Rectal smooth muscle tissue (tissue), 1 donor: Measurements from ENCODE around the gene CFI.

Source experiments
- H3K27ac ChIP-seq: one replicate; pipeline ENCODE4 v1.7.0; 2013; ENCODE audit warnings: low read depth, low read length, inconsistent platforms
- H3K27me3 ChIP-seq: one replicate; pipeline ENCODE4 v1.7.0; 2013; ENCODE audit warnings: low read length; ENCODE audit not compliant: control insufficient read depth, insufficient read depth
- H3K36me3 ChIP-seq: one replicate; pipeline ENCODE4 v1.7.0; 2013; ENCODE audit warnings: low read length; ENCODE audit not compliant: control insufficient read depth, insufficient read depth
- H3K4me1 ChIP-seq: one replicate; pipeline ENCODE4 v1.7.0; 2013; ENCODE audit warnings: low read length; ENCODE audit not compliant: control insufficient read depth, insufficient read depth
- H3K4me3 ChIP-seq: one replicate; pipeline ENCODE4 v1.7.0; 2013; ENCODE audit warnings: low read length
- H3K9ac ChIP-seq: one replicate; pipeline ENCODE4 v1.7.0; 2013; ENCODE audit warnings: low read length

Gene CFI

DNA sequence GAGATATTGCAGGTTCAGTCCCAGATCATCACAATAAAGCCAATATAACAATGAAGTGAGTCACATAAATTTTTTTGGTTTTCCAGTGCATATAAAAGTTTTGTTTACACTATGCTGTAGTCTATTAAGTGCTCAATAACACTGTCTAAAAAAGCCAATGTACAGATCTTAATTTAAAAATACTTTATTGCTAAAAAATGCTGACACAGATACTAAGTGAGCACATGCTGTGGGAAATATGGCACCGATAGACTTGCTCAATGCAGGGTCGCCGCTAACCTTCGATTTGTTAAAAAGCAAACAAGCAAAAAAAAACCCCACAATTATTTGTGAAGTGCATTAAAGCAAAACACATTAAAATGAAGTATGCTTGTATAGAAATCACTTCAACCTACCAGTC is 82.2 kb downstream of the CFI start:
- H3K36me3 ChIP-seq = peaks cover 4% of the 10 kb centered on the region
- no peaks in the 10 kb centered on the region for H3K4me1 ChIP-seq
- no peak overlapping the region for H3K4me3 ChIP-seq

DNA sequence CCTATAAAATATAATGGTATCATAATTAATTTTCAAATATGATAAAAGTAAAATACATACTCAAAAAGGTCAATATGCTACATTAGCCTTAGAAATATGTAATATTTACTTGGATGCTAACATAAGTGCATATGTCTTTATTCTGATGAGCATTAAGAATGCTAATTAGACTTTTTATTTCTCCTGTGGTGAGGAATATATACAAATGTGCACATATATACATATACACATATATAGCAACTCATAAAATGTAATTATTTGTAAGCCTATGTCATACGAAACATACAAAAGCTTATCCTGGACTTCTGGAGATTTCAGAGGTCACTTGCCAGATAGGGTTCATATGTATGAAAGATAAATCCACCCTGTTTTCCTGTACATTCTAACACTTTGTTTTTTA is 83.0 kb downstream of the CFI start:
- no peak overlapping the region for H3K27ac ChIP-seq
- H3K27me3 ChIP-seq = no peaks in the 10 kb centered on the region
- no peak overlapping the region for H3K4me3 ChIP-seq
- H3K36me3 ChIP-seq = peaks cover 4% of the 10 kb centered on the region
- no peak overlapping the region for H3K9ac ChIP-seq
- H3K4me1 ChIP-seq = no peaks in the 10 kb centered on the region

More for the DNA sequence above, 82.2 kb downstream of the CFI start:
- no peaks in the 10 kb centered on the region for H3K27me3 ChIP-seq
- H3K9ac ChIP-seq = no peak overlapping the region
- no peak overlapping the region for H3K27ac ChIP-seq

DNA sequence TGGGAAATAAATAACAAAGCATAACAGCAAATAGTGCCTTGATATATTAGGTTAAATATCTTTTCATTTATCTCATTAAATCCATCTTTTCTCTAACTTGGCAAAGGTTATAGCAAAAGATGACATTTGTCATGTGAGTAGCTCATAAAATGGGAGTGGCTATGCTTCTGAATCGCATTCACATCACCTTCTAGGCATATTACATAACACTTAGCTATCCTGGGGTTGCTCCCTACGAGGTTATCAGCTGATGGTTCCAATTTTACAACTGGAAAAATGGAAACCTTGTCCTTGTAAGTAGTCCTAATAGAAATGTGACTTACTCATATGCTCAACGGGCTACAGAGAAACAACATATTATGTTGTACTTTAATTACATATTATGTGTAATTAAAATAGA is 88.3 kb downstream of the CFI start:
- Histone ChIP-seq H3K27me3 (no peaks in the 10 kb centered on the region), H3K36me3 (peaks cover 4% of the 10 kb centered on the region)

DNA sequence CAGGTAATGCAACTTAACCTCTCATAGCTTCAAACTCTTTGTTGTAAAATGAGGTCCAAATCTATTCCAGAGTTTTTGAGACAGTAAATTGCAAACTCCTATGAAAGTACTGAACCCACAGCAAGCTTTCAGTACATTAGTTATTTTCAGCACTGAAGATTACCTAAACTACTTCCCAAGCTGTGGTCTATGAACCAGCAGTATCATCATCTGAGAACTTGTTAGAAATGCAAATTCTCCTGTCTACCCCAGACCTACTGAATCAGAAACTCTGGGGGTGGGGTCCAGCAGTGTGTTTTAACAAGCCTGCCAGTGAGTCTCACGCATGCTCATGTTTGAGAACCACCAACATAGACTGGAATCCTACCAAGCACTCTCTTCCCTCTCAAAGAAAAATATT is 92.8 kb downstream of the CFI start:
- Histone ChIP-seq H3K27ac (no peak overlapping the region), H3K36me3 (peaks cover 3% of the 10 kb centered on the region), H3K4me1 (no peaks in the 10 kb centered on the region), H3K9ac (no peak overlapping the region), H3K27me3 (no peaks in the 10 kb centered on the region), H3K4me3 (no peak overlapping the region)

More for the DNA sequence above, 88.3 kb downstream of the CFI start:
- Histone ChIP-seq H3K4me3 (no peak overlapping the region), H3K9ac (no peak overlapping the region), H3K4me1 (no peaks in the 10 kb centered on the region), H3K27ac (no peak overlapping the region)

DNA sequence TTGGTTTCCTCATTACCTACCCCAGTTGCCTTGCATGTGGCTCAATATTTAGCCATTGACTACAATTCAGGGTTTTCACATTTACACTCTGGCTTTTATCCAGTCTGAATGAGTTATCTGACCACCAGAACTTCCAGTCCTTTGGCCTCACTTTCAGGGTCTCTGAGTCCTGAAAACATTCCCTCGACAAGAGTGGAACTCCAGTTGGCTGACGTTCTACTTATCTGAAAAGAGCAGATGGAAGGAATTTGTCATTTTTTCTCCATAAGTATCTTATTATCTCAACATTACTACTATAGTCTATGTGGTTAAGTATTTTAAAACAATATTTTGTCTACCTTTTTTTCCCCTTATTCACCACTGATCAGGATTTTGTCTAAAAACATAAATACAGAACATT is 93.4 kb downstream of the CFI start:
- Histone ChIP-seq H3K36me3 (peaks cover 3% of the 10 kb centered on the region), H3K9ac (no peak overlapping the region), H3K4me3 (no peak overlapping the region), H3K4me1 (peaks cover 3% of the 10 kb centered on the region), H3K27ac (no peak overlapping the region), H3K27me3 (no peaks in the 10 kb centered on the region)

DNA sequence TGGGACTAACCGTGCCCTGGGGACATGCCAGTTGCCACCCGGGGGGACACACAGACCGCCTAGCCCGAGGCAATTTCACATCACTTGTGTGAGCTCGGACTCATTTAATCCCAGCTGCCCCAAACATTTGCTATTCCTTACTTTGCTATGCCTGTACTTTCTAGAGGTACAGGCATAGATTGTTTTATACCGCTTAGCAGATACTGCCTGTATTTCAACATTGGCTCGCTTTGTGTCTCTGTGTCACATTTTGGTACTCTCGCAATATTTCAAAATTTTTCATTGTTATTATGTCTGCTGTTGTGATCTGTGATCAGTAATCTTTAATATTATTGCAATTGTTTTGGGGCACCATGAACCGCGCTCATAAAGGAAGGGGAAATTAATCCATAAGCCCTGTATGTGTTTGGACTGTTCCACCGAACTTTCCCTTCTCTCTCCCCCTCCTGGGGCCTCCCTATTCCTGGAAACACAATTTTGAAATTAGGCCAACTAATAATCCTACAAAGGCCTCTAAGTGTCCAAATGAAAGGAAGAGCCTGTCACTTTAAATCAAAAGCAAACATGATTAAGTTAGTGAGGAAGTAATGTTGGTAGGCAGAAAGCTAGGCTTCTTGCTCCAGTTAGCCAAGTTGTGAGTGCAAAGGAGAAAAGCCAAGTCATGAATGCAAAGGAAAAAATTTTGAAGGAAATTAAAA is 98.0 kb downstream of the CFI start:
- no peaks in the 10 kb centered on the region for H3K27me3 ChIP-seq
- H3K27ac ChIP-seq = peak overlapping the region; percentile 82
- peak overlapping the region; percentile 90 for H3K4me3 ChIP-seq

DNA sequence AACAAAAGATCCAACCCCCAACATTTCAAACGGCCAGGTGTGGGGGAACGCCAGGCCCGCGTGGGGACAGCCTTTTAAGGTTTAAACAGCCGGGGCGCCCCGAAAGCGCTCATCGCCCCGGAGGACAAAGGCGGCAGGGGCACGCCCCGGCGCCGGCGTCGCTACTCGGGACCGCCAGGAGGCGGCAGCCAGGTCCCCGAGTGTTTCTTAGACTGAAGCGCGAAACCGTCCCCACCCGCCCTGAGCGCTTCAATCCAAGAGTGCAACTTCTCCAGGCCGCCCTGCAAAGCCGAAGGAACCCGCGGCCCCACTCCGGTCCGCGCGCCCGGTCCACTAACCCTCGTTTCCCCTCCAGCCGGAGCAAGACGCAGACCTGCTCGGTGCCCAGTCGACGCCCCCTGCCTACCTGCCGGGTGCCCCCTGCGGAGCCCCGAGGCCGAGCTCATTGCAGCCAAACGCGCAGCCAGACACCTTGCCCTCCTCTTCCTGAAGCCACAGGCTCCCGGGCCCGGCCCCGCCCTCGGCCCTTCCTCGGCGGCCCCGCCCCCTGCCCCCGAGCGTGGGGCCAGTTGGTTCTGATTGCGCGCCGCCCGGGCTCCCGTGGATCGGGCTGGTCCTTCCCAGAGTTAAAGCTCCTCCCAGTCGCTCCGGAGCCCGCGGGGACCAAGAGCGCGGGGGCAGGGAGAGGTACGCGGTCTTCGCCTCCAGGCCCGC is 98.7 kb downstream of the CFI start, which contains the start of gene CASP6:
CASP6 (minus strand) TSS at position 496 of the 714 bp plus-strand sequence; CDS start at position 446, 50 bp downstream.
- Histone ChIP-seq H3K27me3 (no peaks in the 10 kb centered on the region), H3K36me3 (peaks cover 1% of the 10 kb centered on the region), H3K4me1 (peaks cover 6% of the 10 kb centered on the region), H3K4me3 (peak within 1 kb of the TSS; percentile 90), H3K27ac (peak within 1 kb of the TSS; percentile 82), H3K9ac (peak within 1 kb of the TSS; percentile 66)

More for the DNA sequence above, 98.0 kb downstream of the CFI start:
- Histone ChIP-seq H3K36me3 (peaks cover 3% of the 10 kb centered on the region), H3K4me1 (peaks cover 6% of the 10 kb centered on the region), H3K9ac (peak overlapping the region; percentile 53)

DNA sequence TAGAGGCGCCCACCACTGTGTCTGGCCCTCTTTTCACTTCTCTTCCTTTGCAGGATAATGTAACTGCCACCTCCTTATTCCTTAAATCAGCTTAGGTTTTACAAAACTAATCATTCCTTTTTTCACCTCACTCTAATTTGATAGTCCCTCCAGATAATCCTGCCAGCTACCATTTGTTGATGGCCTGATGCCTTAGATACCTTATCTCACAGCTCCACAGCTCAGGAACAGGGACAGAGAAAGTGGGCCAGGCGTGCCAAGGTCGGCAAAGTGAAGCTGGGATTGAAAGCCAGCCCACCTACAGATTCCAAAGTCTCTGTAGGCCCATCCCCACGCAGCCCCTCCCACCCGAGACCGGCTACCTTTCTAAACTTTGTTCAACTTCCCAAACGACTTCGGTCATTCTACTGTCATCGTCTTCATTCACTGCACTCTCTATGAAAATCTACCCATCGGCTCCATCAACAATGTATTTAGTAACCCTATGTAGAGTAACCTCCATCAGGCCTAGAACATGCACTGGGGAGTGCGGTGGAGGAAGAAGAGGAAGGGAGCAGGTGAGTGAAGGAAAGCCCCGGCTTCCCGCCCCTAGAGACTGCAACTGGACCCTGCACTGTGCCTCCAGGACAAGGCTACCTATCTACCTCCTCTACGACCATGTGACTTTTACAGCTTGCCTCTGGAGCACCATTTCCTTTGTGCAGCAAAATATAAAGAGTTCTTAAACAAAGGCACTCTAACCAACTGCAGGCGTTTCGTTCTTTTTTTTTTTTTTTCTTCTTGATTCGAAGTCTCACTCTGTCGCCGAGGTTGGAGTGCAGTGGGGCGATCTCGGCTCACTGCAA is 100.0 kb downstream of the CFI start:
- H3K4me3 ChIP-seq = peak overlapping the region; percentile 90
- no peaks in the 10 kb centered on the region for H3K27me3 ChIP-seq
- H3K4me1 ChIP-seq = peaks cover 6% of the 10 kb centered on the region
- H3K36me3 ChIP-seq = no peaks in the 10 kb centered on the region
- H3K27ac ChIP-seq = peak overlapping the region; percentile 82
- no peak overlapping the region for H3K9ac ChIP-seq

DNA sequence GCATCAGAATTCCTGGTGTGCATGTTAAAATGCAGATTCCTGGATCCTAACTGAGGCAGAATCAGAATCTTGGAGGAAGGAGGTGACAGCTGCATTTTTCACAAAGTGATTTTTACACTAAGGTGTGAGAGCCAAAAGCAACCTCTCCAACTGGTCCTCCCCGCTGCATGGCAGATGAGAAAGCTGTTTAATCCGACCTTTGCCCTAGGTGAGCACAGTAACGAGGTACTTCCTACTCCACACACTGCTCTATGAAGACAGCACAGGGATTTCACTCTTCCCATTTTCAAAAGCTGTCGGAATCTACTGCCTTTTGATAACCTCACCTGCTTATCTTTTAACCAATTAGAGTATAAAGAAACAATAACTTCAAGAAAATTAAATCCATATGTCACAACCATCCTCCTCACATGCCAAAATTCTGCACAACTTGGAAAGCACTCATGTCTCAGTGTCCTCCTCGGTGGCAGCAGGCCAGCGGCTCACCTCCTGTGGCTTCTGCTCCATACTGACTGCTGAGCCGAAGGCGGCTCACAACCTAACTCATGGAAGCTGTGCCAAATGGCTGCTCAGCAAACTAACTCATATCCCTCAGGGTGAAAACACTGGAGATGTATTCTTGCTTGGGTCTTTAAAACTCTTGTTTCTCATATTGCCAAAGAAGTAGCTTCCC is 102.1 kb downstream of the CFI start:
- H3K36me3 ChIP-seq = no peaks in the 10 kb centered on the region
- H3K4me1 ChIP-seq = peaks cover 6% of the 10 kb centered on the region
- no peak overlapping the region for H3K4me3 ChIP-seq
- no peaks in the 10 kb centered on the region for H3K27me3 ChIP-seq
- H3K9ac ChIP-seq = no peak overlapping the region
- no peak overlapping the region for H3K27ac ChIP-seq

DNA sequence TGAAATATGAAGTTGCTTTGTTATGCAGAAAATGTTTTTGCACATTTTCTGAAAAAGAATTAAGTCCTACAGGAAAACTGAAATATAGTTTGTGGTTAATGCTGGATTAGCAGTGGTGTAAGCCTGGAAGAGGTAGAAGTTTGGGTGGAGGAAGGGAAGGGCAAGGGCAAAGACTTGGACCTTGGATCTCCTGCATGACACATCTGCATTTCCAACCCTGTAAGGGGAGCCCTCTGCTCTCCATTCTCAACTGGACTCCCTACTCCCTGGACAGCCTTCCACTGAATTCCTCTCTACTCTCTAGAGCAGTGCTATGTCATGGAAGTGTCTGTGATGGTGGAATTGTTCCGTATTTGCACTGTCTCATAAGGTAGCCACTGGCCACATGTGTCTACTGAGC is 103.1 kb downstream of the CFI start:
- no peak overlapping the region for H3K4me3 ChIP-seq
- H3K36me3 ChIP-seq = no peaks in the 10 kb centered on the region
- peaks cover 5% of the 10 kb centered on the region for H3K4me1 ChIP-seq
- no peak overlapping the region for H3K9ac ChIP-seq
- no peaks in the 10 kb centered on the region for H3K27me3 ChIP-seq
- no peak overlapping the region for H3K27ac ChIP-seq

DNA sequence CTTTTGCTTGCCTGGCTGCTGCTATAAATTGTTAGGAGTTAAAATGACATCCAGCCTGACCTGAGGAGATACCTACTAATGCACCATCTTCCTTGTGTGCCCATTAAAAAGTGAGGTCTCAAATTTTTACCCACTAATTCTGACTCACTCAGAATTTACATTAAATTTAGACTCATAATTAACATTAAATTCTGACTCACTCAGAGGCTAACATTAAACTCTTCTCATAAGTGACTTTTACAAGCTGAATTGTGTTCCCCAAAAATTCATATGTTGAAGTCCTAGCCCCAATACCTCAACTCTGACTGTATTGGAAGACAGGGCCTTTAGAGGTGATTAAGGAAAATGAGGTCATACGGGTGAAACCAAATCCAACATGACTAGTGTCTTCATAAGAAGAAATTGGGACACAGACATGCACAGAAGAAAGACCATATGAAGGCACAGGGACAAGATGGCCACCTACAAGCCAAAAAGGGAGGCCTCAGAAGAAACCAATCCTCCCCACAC is 110.3 kb downstream of the CFI start:
- Histone ChIP-seq H3K27ac (no peak overlapping the region), H3K9ac (no peak overlapping the region), H3K4me1 (no peaks in the 10 kb centered on the region), H3K4me3 (no peak overlapping the region), H3K27me3 (no peaks in the 10 kb centered on the region), H3K36me3 (peaks cover 10% of the 10 kb centered on the region)
